GM23248 (cell line): Measurements from ENCODE around the gene SH3RF3. TPM values are rescaled to one million over a fixed set of nuclear protein-coding genes. Genes with fewer than 3 reads are reported as not detected.

Source experiments
- DNase-seq: peaks from one replicate; pipeline ENCODE4 v3.0.0-alpha.2; 2015
- H2AFZ ChIP-seq: fragments of 200-600 bp; sonication (generic); 2 replicates; pipeline ENCODE4 v1.6.1; 2016; ENCODE audit warnings: antibody characterized with exemption
- H3F3A ChIP-seq: fragments of 200-600 bp; sonication (generic); 2 replicates; pipeline ENCODE4 v1.6.1; 2016; ENCODE audit warnings: mild to moderate bottlenecking, antibody characterized with exemption, mixed run types; ENCODE audit not compliant: insufficient read depth
- H3K27ac ChIP-seq: fragments of 200-600 bp; sonication (generic); 2 replicates; pipeline ENCODE4 v1.5.1; 2016; ENCODE audit warnings: mild to moderate bottlenecking
- H3K27me3 ChIP-seq: fragments of 200-600 bp; sonication (generic); replicated peaks from 2 replicates; pipeline ENCODE4 v1.6.1; 2016; ENCODE audit warnings: mild to moderate bottlenecking; ENCODE audit not compliant: insufficient read depth
- H3K36me3 ChIP-seq: fragments of 200-600 bp; sonication (generic); 2 replicates; pipeline ENCODE4 v1.6.1; 2016; ENCODE audit warnings: low read depth, mild to moderate bottlenecking
- H3K4me1 ChIP-seq: fragments of 200-600 bp; sonication (generic); 2 replicates; pipeline ENCODE4 v1.6.1; 2016; ENCODE audit warnings: mild to moderate bottlenecking; ENCODE audit not compliant: insufficient read depth
- H3K4me2 ChIP-seq: fragments of 200-600 bp; sonication (generic); one replicate; pipeline ENCODE4 v1.6.1; 2016; ENCODE audit warnings: mild to moderate bottlenecking; ENCODE audit not compliant: unreplicated experiment
- H3K4me3 ChIP-seq: fragments of 200-600 bp; sonication (generic); 2 replicates; pipeline ENCODE4 v1.5.1; 2016; ENCODE audit warnings: mild to moderate bottlenecking
- H3K79me2 ChIP-seq: fragments of 200-600 bp; sonication (generic); 2 replicates; pipeline ENCODE4 v1.6.1; 2016; ENCODE audit warnings: mild to moderate bottlenecking; ENCODE audit not compliant: insufficient read depth
- H3K9ac ChIP-seq: fragments of 200-600 bp; sonication (generic); 2 replicates; pipeline ENCODE4 v1.6.1; 2016; ENCODE audit warnings: mild to moderate bottlenecking
- H3K9me2 ChIP-seq: fragments of 200-600 bp; sonication (generic); 2 replicates; pipeline ENCODE4 v1.6.1; 2016; ENCODE audit warnings: mixed run types, mild to moderate bottlenecking, moderate library complexity; ENCODE audit not compliant: insufficient read depth
- H3K9me3 ChIP-seq: fragments of 200-600 bp; sonication (generic); one replicate; pipeline ENCODE4 v1.6.1; 2017; ENCODE audit warnings: low read depth
- H4K20me1 ChIP-seq: fragments of 200-600 bp; sonication (generic); 2 replicates; pipeline ENCODE4 v1.6.0; 2016; ENCODE audit not compliant: insufficient read depth
- EZH2 ChIP-seq: fragments of 200-600 bp; sonication (generic); IDR thresholded peaks from 2 replicates; pipeline ENCODE4 v1.6.1; 2018; ENCODE audit warnings: antibody characterized with exemption, mild to moderate bottlenecking; ENCODE audit not compliant: insufficient read depth, poor library complexity, severe bottlenecking
- EZH2phosphoT487 ChIP-seq: fragments of 200-600 bp; sonication (generic); IDR thresholded peaks from 2 replicates; pipeline ENCODE4 v1.6.1; 2018; ENCODE audit warnings: antibody characterized with exemption, moderate library complexity, mild to moderate bottlenecking, low read depth; ENCODE audit not compliant: insufficient read depth
- WGBS, 2 experiments: methylation state at CpG; one replicate each; pipeline ENCODE4 v1.1.6; 2015 to 2017; ENCODE audit warnings: low lambda C conversion rate in 2 of 2, low coverage in 1 of 2; ENCODE audit errors: missing lambda C conversion rate in 2 of 2; 5-methylcytosine and 5-hydroxymethylcytosine counted together
- in situ Hi-C: fragments of 300-500 bp; cut with MboI; formaldehyde crosslinking; loops from 2 replicates; pipeline ENCODE4 v1.15.0; 2020
- polyA plus RNA-seq: library from polyadenylated mRNA; unstranded; fragments of >200 nt; fragmentation: Nextera tagmentation; extraction: Ambion mirVana; gene quantifications from 2 replicates; pipeline ENCODE4 v1.2.1, GENCODE V29; 2016
- total RNA-seq: library from RNA; depleted of rRNA; stranded (reverse); fragments of >200 nt; shearing (Covaris generic); gene quantifications from 2 replicates; pipeline ENCODE4 v1.2.3, GENCODE V29; 2014

The SH3RF3 gene
- total and polyA plus RNA-seq, 2 experiments from 2014 or later: 1.5 to 5.2 TPM

GRCh38 chr2:109473616-109474318 lies 344.8 kb downstream of the SH3RF3 start:
- Histone ChIP-seq H3K4me3 (no peak overlapping the region), H3K4me2 (no peak overlapping the region), H4K20me1 (no peaks in the 10 kb centered on the region), H3K79me2 (no peaks in the 10 kb centered on the region), H3K4me1 (peaks cover 23% of the 10 kb centered on the region), H3K27me3 (no peaks in the 10 kb centered on the region), H3K9ac (no peak overlapping the region), H3K9me3 (no peaks in the 10 kb centered on the region), H3K9me2 (no peaks in the 10 kb centered on the region), H3F3A (peaks cover 12% of the 10 kb centered on the region), H3K27ac (no peak overlapping the region), H2AFZ (no peak overlapping the region), H3K36me3 (no peaks in the 10 kb centered on the region)
- DNase-seq: no peak
- WGBS, 2 experiments: 95% methylated on average over 10 to 12 of the region's 12 CpGs
- in situ Hi-C loops: no loop called here
- TF ChIP-seq EZH2phosphoT487 (no peak), EZH2 (no peak)

GRCh38 chr2:109474319-109474825 lies 345.4 kb downstream of the SH3RF3 start:
- Histone ChIP-seq H4K20me1 (no peaks in the 10 kb centered on the region), H3K9me2 (no peaks in the 10 kb centered on the region), H3K36me3 (no peaks in the 10 kb centered on the region), H3K9ac (no peak overlapping the region), H3K27me3 (no peaks in the 10 kb centered on the region), H3F3A (peaks cover 12% of the 10 kb centered on the region), H3K79me2 (no peaks in the 10 kb centered on the region), H3K4me3 (no peak overlapping the region), H2AFZ (no peak overlapping the region), H3K4me2 (no peak overlapping the region), H3K4me1 (peaks cover 23% of the 10 kb centered on the region), H3K27ac (no peak overlapping the region), H3K9me3 (no peaks in the 10 kb centered on the region)
- WGBS, 2 experiments: 91 to 92% methylated on average over 11 of the region's 11 CpGs
- no peak for TF ChIP-seq EZH2
- TF ChIP-seq EZH2phosphoT487: no peak
- DNase-seq: no peak
- in situ Hi-C loops: no loop called here

- WGBS, 2 experiments: 40 to 43% methylated on average over 6 of the region's 6 CpGs
- in situ Hi-C loops: no loop called here
- Histone ChIP-seq H3K4me2 (peak overlapping the region; percentile 4), H3K9me2 (no peaks in the 10 kb centered on the region), H3K4me1 (peaks cover 16% of the 10 kb centered on the region), H3K79me2 (no peaks in the 10 kb centered on the region), H3K36me3 (no peaks in the 10 kb centered on the region), H3K4me3 (no peak overlapping the region), H4K20me1 (no peaks in the 10 kb centered on the region), H2AFZ (no peak overlapping the region), H3F3A (peaks cover 12% of the 10 kb centered on the region), H3K27ac (peak overlapping the region; percentile 9; the same call in 1 of the 2 replicates), H3K9ac (no peak overlapping the region), H3K27me3 (no peaks in the 10 kb centered on the region), H3K9me3 (no peaks in the 10 kb centered on the region)
- peak; percentile 88 for DNase-seq
- TF ChIP-seq EZH2 (no peak), EZH2phosphoT487 (no peak)
Measured at GRCh38 chr2:109475531-109476210, 346.7 kb downstream of the SH3RF3 start.

- H3K4me2 ChIP-seq: no peak overlapping the region
- no peaks in the 10 kb centered on the region for H3K79me2 ChIP-seq
- no peaks in the 10 kb centered on the region for H3K36me3 ChIP-seq
- H3K4me3 ChIP-seq: no peak overlapping the region
- H3K27me3 ChIP-seq: no peaks in the 10 kb centered on the region
- H3F3A ChIP-seq: peaks cover 12% of the 10 kb centered on the region
- H3K9me3 ChIP-seq: no peaks in the 10 kb centered on the region
- no peaks in the 10 kb centered on the region for H3K9me2 ChIP-seq
- no peaks in the 10 kb centered on the region for H4K20me1 ChIP-seq
- H2AFZ ChIP-seq: no peak overlapping the region
- H3K27ac ChIP-seq: no peak overlapping the region
- TF ChIP-seq EZH2phosphoT487 (no peak), EZH2 (no peak)
- in situ Hi-C loops: no loop called here
- H3K9ac ChIP-seq: no peak overlapping the region
- 98 to 99% methylated on average over 10 of the region's 10 CpGs for WGBS, 2 experiments
- no peak for DNase-seq
- H3K4me1 ChIP-seq: peaks cover 13% of the 10 kb centered on the region
Measured at GRCh38 chr2:109476641-109477441, 347.8 kb downstream of the SH3RF3 start.
